Stimulated activated CD4-positive, alpha-beta T cell treated with anti-CD3 and anti-CD28 coated beads, Interleukin-2, amount 100 ng/mL, for 24 hours (primary cell): ENCODE data around the gene CBFA2T2.
"Not testable (repeated sequence)": the region's sequence is repeated elsewhere in the genome, so short reads cannot be mapped to it uniquely, and the experiment has no call there.

ENCODE experiments used
- DNase-seq, 2 donors: peaks; one replicate each; pipeline ENCODE4 v3.0.0-alpha.2; 2020

The CBFA2T2 gene

GRCh38 chr20:33685328-33686099, 195.6 kb downstream of the CBFA2T2 start:
- peak; percentile 67 to 81 for DNase-seq

DNA sequence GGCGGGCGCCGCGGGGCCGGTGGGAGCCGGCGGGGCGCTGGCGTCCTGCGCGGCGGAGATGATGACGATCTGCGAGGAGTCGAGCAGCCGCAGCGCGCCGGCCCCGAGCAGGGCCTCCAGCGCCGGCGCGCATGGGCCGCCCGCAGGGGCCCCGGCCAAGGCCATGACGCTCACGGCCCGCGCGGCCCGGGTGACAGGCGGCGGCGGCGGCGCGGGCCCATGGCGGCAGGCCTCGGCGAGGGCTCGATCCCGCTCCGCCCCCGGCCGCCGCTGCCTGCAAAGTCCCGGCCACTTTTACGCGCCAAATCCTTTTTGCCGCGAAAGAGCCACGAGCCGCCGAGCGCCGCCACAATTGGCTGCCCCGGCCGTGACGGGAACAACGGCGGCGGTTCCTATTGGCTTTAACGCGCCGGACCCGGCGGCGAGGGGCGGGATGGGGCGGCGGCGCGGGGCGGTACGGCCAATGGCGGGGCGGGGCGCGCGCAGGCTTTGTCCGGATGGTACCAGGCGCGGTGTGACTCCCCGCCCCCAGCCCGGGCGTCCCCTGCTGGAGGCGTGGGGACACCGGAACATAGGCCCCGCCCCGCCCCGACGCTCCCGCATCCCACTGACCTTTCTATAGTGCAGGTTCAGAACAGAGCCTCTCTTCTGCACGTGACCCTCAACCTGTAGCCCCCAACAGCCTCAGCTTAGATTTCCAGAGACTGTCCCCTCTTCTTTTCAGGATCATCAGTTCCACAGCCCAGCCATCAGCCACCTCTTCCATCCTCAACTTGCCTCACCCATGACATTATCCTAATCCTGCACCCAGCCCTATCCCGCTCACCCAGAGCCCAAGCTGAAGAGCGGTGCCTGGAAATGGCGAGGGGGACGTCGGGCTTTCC, 196.4 kb downstream of the CBFA2T2 start, which contains the start of gene E2F1:
TSS of gene E2F1 (minus strand) at position 286 of the 884 bp plus-strand sequence. CDS start at position 165, 121 bp downstream.
- peak; percentile 96 to 98 for DNase-seq

DNA sequence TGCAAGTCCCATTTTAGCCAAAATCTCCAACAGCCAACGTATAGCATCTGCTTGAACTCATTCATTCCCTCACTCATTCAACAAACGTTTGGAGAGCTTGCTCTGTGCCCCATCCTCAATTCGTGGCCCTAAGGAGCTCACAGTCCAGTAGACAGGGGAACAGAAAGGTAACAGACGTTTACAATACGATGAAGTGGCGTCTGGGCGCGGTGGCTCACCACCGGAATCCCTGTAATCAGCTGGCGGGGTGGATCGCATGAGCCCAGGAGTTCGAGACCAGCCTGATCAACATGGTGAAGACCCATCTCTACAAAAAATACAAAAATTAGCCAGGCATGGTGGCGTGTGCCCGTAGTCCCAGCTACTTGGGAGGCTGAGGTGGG, 197.1 kb downstream of the CBFA2T2 start:
- peak in 1 of 2 donors; percentile 16 for DNase-seq

GRCh38 chr20:33687370-33687915, 197.5 kb downstream of the CBFA2T2 start:
- peak in 1 of 2 donors; percentile 16 for DNase-seq

DNA sequence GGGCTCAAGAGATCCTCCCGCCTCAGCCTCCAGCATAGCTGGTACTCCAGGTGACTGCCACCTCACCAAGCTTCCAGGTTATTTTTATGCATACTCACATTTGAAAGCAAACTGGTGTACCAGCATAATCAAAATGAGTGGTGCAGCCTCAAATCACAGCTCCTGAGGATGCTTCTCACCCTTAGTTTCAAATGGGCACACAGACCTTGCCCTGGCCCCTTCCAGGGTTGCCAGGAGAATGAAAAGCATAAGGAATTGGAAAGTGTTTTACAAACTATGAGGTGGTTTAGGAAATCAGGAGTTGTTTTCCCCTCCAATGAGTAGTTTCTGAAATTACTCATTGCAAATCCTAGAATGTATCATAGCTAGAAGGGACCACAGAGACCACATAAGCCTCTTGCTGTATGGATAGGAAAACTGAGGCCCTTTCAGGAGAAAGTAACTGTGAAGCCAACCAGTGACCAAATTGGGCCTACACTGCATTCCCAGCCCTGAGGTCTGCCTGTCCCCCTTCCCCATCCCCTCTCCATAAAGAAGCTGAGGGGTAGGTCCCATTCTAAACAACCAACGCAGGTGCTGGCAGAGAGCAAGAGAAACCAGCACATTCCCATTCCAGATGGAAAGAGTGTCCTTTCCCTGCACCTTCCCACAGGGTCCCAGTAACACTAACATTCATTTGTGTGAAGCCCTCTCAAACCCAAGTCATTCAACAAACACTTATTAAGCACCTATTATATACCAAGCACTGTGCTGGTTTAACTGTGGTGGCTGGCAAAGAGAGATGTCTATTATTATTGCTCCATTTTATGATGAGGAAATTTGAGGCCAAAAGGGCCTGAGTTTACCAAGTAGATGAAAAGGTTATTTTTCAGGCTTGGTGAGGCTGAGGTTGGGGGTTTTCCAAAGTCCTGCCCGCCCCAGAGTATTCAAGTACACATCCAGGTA, 198.4 kb downstream of the CBFA2T2 start:
- peak in 1 of 2 donors; percentile 16 for DNase-seq

- DNase-seq = no peak
These were observed 199.1 kb downstream of the CBFA2T2 start for GRCh38 chr20:33688938-33689424.

DNA sequence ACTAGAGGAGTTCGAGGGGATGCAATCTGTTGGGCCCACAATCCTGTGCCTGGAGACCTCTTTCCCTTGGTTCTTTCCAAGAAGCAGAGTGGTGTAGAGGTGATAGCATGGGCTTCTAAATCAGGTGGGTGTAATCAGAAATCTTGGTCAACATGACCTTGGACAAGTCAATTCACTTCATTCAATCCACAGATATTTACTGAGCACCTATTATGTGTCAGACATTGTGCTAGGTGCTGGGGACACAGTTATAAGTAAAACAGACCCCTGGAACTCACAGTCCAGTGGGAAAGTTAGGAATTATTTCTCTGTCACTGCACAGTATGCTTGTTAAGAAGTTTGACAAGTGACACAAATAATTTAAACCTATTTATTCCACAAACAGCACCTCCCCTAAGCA, 199.6 kb downstream of the CBFA2T2 start:
- no peak for DNase-seq

- DNase-seq = peak; percentile 49
These were observed 200.1 kb downstream of the CBFA2T2 start for GRCh38 chr20:33689973-33690372.

DNA sequence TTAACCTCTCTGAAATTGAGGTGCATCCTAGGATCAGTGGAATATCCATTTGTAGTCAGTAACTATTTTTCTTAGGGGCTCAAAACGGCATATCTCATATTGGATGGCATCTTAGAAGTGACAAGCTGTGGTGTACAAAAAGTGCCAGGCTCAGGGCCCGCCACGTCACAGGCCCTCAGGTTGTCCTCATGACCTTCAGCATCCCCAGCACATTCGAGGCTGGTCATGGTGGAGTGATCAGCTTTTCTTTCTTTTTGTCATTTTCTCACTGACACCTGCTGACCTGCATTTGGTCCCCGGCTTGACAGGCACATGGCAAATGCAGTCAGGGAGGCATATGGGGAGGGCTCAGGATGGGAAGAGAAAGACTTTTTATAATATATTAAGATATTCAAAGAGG, 203.4 kb downstream of the CBFA2T2 start:
- DNase-seq = no peak

DNA sequence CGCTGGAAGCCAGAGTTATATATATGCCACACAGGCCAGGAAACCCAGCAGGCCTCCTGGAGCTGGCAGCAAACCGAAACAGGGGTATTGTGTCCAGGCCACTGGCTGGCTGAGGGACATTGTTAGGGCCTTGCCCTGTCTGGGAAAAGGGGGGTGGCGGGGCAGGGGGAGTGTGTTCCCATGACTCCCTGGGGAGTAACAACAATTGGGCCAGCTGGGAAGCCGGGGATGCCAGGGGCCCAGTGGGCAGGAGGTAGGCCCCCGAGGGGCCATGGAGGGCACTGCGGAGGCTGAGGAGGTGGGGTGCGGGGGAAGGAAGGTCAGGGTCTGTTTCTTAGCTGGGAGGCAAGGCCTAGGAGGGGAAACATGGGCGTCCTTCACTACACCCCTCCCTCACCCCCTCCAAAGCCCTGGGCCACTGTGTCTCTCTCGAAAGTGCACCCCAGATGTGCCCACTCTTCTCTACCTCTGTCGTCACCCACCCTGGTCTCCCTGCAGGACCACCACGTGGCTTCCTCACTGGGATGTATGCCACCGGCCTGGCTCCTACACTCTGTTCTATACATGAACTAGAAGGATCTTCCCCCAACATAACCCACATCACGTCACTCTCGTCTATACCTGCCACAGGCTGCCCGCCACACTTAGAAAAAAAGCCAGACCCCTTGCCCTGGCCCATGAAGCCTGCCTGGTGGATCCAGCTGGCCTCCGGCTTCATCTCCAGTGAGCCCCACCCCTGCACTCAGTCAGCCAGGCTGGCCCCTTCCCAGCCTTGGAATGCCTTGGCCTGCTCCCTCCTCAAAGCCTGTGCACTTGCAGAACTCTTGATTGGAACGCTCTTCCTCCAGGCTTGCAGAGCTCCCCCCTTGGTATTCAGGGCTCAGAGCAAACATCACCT, 204.1 kb downstream of the CBFA2T2 start:
- DNase-seq = no peak

DNA sequence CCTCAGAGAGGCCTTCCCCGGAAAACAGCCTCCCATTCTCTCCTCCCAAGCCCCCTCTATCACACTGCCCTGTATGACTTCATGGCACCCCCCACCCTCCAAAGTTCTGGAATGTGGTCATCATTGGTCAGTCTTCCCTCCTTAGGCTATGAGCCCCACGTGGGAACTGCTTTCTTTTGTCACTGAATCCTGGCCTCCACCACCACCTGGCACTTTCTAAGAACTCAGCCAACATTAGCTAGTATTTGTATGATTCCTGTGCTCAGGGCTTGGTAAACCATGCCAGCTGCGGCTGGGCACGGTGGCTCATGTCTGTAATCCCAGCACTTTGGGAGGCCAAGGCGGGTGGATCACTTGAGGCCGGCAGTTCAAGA, 204.7 kb downstream of the CBFA2T2 start:
- DNase-seq = no peak

GRCh38 chr20:33696448-33696847, 206.6 kb downstream of the CBFA2T2 start:
- no peak for DNase-seq

GRCh38 chr20:33697129-33697528, 207.2 kb downstream of the CBFA2T2 start:
- no peak for DNase-seq

DNA sequence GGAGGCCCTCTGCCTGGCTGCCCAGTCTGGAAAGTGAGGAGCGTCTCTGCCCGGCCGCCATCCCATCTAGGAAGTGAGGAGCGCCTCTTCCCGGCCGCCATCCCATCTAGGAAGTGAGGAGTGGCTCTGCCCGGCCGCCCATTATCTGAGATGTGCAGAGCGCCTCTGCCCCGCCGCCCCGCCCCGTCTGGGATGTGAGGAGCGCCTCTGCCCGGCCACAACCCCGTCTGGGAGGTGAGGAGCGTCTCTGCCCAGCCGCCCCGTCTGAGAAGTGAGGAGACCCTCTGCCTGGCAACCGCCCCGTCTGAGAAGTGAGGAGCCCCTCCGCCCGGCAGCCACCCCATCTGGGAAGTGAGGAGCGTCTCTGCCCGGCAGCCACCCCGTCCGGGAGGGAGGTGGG, 209.1 kb downstream of the CBFA2T2 start:
- DNase-seq = not testable (repeated sequence)
